GM23248 (cell line): ENCODE results near the gene NEB. TPM values are rescaled to one million over a fixed set of nuclear protein-coding genes. Genes with fewer than 3 reads are reported as not detected.
"Not testable (repeated sequence)": the region's sequence is repeated elsewhere in the genome, so short reads cannot be mapped to it uniquely, and the experiment has no call there.

Source experiments
- DNase-seq: peaks from one replicate; pipeline ENCODE4 v3.0.0-alpha.2; 2015
- H2AFZ ChIP-seq: fragments of 200-600 bp; sonication (generic); 2 replicates; pipeline ENCODE4 v1.6.1; 2016; ENCODE audit warnings: antibody characterized with exemption
- H3F3A ChIP-seq: fragments of 200-600 bp; sonication (generic); 2 replicates; pipeline ENCODE4 v1.6.1; 2016; ENCODE audit warnings: mild to moderate bottlenecking, antibody characterized with exemption, mixed run types; ENCODE audit not compliant: insufficient read depth
- H3K27ac ChIP-seq: fragments of 200-600 bp; sonication (generic); 2 replicates; pipeline ENCODE4 v1.5.1; 2016; ENCODE audit warnings: mild to moderate bottlenecking
- H3K27me3 ChIP-seq: fragments of 200-600 bp; sonication (generic); replicated peaks from 2 replicates; pipeline ENCODE4 v1.6.1; 2016; ENCODE audit warnings: mild to moderate bottlenecking; ENCODE audit not compliant: insufficient read depth
- H3K36me3 ChIP-seq: fragments of 200-600 bp; sonication (generic); 2 replicates; pipeline ENCODE4 v1.6.1; 2016; ENCODE audit warnings: low read depth, mild to moderate bottlenecking
- H3K4me1 ChIP-seq: fragments of 200-600 bp; sonication (generic); 2 replicates; pipeline ENCODE4 v1.6.1; 2016; ENCODE audit warnings: mild to moderate bottlenecking; ENCODE audit not compliant: insufficient read depth
- H3K4me2 ChIP-seq: fragments of 200-600 bp; sonication (generic); one replicate; pipeline ENCODE4 v1.6.1; 2016; ENCODE audit warnings: mild to moderate bottlenecking; ENCODE audit not compliant: unreplicated experiment
- H3K4me3 ChIP-seq: fragments of 200-600 bp; sonication (generic); 2 replicates; pipeline ENCODE4 v1.5.1; 2016; ENCODE audit warnings: mild to moderate bottlenecking
- H3K79me2 ChIP-seq: fragments of 200-600 bp; sonication (generic); 2 replicates; pipeline ENCODE4 v1.6.1; 2016; ENCODE audit warnings: mild to moderate bottlenecking; ENCODE audit not compliant: insufficient read depth
- H3K9ac ChIP-seq: fragments of 200-600 bp; sonication (generic); 2 replicates; pipeline ENCODE4 v1.6.1; 2016; ENCODE audit warnings: mild to moderate bottlenecking
- H3K9me2 ChIP-seq: fragments of 200-600 bp; sonication (generic); 2 replicates; pipeline ENCODE4 v1.6.1; 2016; ENCODE audit warnings: mixed run types, mild to moderate bottlenecking, moderate library complexity; ENCODE audit not compliant: insufficient read depth
- H3K9me3 ChIP-seq: fragments of 200-600 bp; sonication (generic); one replicate; pipeline ENCODE4 v1.6.1; 2017; ENCODE audit warnings: low read depth
- H4K20me1 ChIP-seq: fragments of 200-600 bp; sonication (generic); 2 replicates; pipeline ENCODE4 v1.6.0; 2016; ENCODE audit not compliant: insufficient read depth
- EZH2 ChIP-seq: fragments of 200-600 bp; sonication (generic); IDR thresholded peaks from 2 replicates; pipeline ENCODE4 v1.6.1; 2018; ENCODE audit warnings: antibody characterized with exemption, mild to moderate bottlenecking; ENCODE audit not compliant: insufficient read depth, poor library complexity, severe bottlenecking
- EZH2phosphoT487 ChIP-seq: fragments of 200-600 bp; sonication (generic); IDR thresholded peaks from 2 replicates; pipeline ENCODE4 v1.6.1; 2018; ENCODE audit warnings: antibody characterized with exemption, moderate library complexity, mild to moderate bottlenecking, low read depth; ENCODE audit not compliant: insufficient read depth
- WGBS, 2 experiments: methylation state at CpG; one replicate each; pipeline ENCODE4 v1.1.6; 2015 to 2017; ENCODE audit warnings: low lambda C conversion rate in 2 of 2, low coverage in 1 of 2; ENCODE audit errors: missing lambda C conversion rate in 2 of 2; 5-methylcytosine and 5-hydroxymethylcytosine counted together
- in situ Hi-C: fragments of 300-500 bp; cut with MboI; formaldehyde crosslinking; loops from 2 replicates; pipeline ENCODE4 v1.15.0; 2020
- polyA plus RNA-seq: library from polyadenylated mRNA; unstranded; fragments of >200 nt; fragmentation: Nextera tagmentation; extraction: Ambion mirVana; gene quantifications from 2 replicates; pipeline ENCODE4 v1.2.1, GENCODE V29; 2016
- total RNA-seq: library from RNA; depleted of rRNA; stranded (reverse); fragments of >200 nt; shearing (Covaris generic); gene quantifications from 2 replicates; pipeline ENCODE4 v1.2.3, GENCODE V29; 2014

Gene NEB
- total and polyA plus RNA-seq, 2 experiments from 2014 or later = 0.11 to 1.5 TPM

- in situ Hi-C loops = no loop called here
- DNase-seq = no peak
- Histone ChIP-seq H3K36me3 (no peaks in the 10 kb centered on the region), H3K27ac (no peak overlapping the region), H3K4me2 (no peak overlapping the region), H3K9ac (no peak overlapping the region), H3K27me3 (no peaks in the 10 kb centered on the region), H3F3A (no peaks in the 10 kb centered on the region), H3K9me2 (no peaks in the 10 kb centered on the region), H3K79me2 (no peaks in the 10 kb centered on the region), H3K4me1 (no peaks in the 10 kb centered on the region), H3K4me3 (no peak overlapping the region), H2AFZ (0 out of 2 replicates have a peak overlapping the region, but pooled peaks have one; percentile 0), H3K9me3 (no peaks in the 10 kb centered on the region), H4K20me1 (no peaks in the 10 kb centered on the region)
- 88 to 91% methylated on average over 7 of the region's 7 CpGs for WGBS, 2 experiments
- no peak for TF ChIP-seq EZH2phosphoT487
- no peak for TF ChIP-seq EZH2
Observed at GRCh38 chr2:151568501-151568900, 165.8 kb downstream of the NEB start.

GRCh38 chr2:151567006-151567405 lies 167.3 kb downstream of the NEB start:
- no peaks in the 10 kb centered on the region for H3K9me3 ChIP-seq
- H3K4me1 ChIP-seq = no peaks in the 10 kb centered on the region
- H3K4me2 ChIP-seq = no peak overlapping the region
- no peak overlapping the region for H2AFZ ChIP-seq
- H3K27me3 ChIP-seq = no peaks in the 10 kb centered on the region
- no peak overlapping the region for H3K9ac ChIP-seq
- no peaks in the 10 kb centered on the region for H3K79me2 ChIP-seq
- no peaks in the 10 kb centered on the region for H3K36me3 ChIP-seq
- no peaks in the 10 kb centered on the region for H4K20me1 ChIP-seq
- no peaks in the 10 kb centered on the region for H3F3A ChIP-seq
- no peak overlapping the region for H3K27ac ChIP-seq
- no peak overlapping the region for H3K4me3 ChIP-seq
- TF ChIP-seq EZH2 (no peak), EZH2phosphoT487 (no peak)
- in situ Hi-C loops = no loop called here
- 76 to 78% methylated on average over 5 of the region's 5 CpGs for WGBS, 2 experiments
- no peak for DNase-seq
- no peaks in the 10 kb centered on the region for H3K9me2 ChIP-seq

- 83 to 85% methylated on average over 8 of the region's 8 CpGs for WGBS, 2 experiments
- Histone ChIP-seq H3K36me3 (no peaks in the 10 kb centered on the region), H2AFZ (no peak overlapping the region), H3K27me3 (no peaks in the 10 kb centered on the region), H3K9me2 (no peaks in the 10 kb centered on the region), H3K4me3 (no peak overlapping the region), H3K9ac (no peak overlapping the region), H3K4me2 (no peak overlapping the region), H3K27ac (no peak overlapping the region), H3K79me2 (no peaks in the 10 kb centered on the region), H3F3A (0 out of 2 replicates have a peak, but pooled peaks cover 5% of the 10 kb centered on the region), H3K4me1 (0 out of 2 replicates have a peak, but pooled peaks cover 6% of the 10 kb centered on the region), H4K20me1 (no peaks in the 10 kb centered on the region), H3K9me3 (no peaks in the 10 kb centered on the region)
- in situ Hi-C loops = no loop called here
- TF ChIP-seq EZH2 = no peak
- TF ChIP-seq EZH2phosphoT487 = no peak
- no peak for DNase-seq
Observed at GRCh38 chr2:151562398-151562797, 171.9 kb downstream of the NEB start.

GRCh38 chr2:151560289-151560688 lies 174.0 kb downstream of the NEB start:
- Histone ChIP-seq H3K9ac (no peak overlapping the region), H3K4me1 (0 out of 2 replicates have a peak, but pooled peaks cover 6% of the 10 kb centered on the region), H3K9me2 (no peaks in the 10 kb centered on the region), H3K27ac (no peak overlapping the region), H3F3A (0 out of 2 replicates have a peak, but pooled peaks cover 5% of the 10 kb centered on the region), H4K20me1 (no peaks in the 10 kb centered on the region), H3K79me2 (no peaks in the 10 kb centered on the region), H3K36me3 (no peaks in the 10 kb centered on the region), H2AFZ (no peak overlapping the region), H3K4me2 (no peak overlapping the region), H3K9me3 (no peaks in the 10 kb centered on the region), H3K27me3 (no peaks in the 10 kb centered on the region), H3K4me3 (no peak overlapping the region)
- no peak for TF ChIP-seq EZH2
- no peak for TF ChIP-seq EZH2phosphoT487
- peak; percentile 65 for DNase-seq
- WGBS, 2 experiments = 6 to 8% methylated on average over 3 of the region's 3 CpGs
- in situ Hi-C loops = no loop called here

- H3K9me2 ChIP-seq, H3K4me2 ChIP-seq, H3K27ac ChIP-seq, H3K4me1 ChIP-seq, H4K20me1 ChIP-seq, H3K79me2 ChIP-seq, H3K9ac ChIP-seq, H3K4me3 ChIP-seq, H3K27me3 ChIP-seq, H3K36me3 ChIP-seq, DNase-seq, H2AFZ ChIP-seq, in situ Hi-C loops, H3F3A ChIP-seq, H3K9me3 ChIP-seq: not testable (repeated sequence)
- 65 to 82% methylated on average over 2 of the region's 2 CpGs for WGBS, 2 experiments
Observed at GRCh38 chr2:151559431-151559830, 174.8 kb downstream of the NEB start.

- H3K4me1 ChIP-seq, H3K9ac ChIP-seq, H4K20me1 ChIP-seq, H3K9me2 ChIP-seq, H3K79me2 ChIP-seq, in situ Hi-C loops, H3K4me2 ChIP-seq, H3K36me3 ChIP-seq, H3K9me3 ChIP-seq, H3K27me3 ChIP-seq, H3F3A ChIP-seq, DNase-seq, H3K4me3 ChIP-seq, H2AFZ ChIP-seq, H3K27ac ChIP-seq: not testable (repeated sequence)
- 28 to 52% methylated on average over 2 of the region's 2 CpGs for WGBS, 2 experiments
Observed at GRCh38 chr2:151557883-151558282, 176.4 kb downstream of the NEB start.
